Measurements from ENCODE around the gene NOX3. TPM values are rescaled to one million over a fixed set of nuclear protein-coding genes. Genes with fewer than 3 reads are reported as not detected.

Gene NOX3
- total and polyA plus RNA-seq, 2 donors from 2014 or later = not detected

DNA sequence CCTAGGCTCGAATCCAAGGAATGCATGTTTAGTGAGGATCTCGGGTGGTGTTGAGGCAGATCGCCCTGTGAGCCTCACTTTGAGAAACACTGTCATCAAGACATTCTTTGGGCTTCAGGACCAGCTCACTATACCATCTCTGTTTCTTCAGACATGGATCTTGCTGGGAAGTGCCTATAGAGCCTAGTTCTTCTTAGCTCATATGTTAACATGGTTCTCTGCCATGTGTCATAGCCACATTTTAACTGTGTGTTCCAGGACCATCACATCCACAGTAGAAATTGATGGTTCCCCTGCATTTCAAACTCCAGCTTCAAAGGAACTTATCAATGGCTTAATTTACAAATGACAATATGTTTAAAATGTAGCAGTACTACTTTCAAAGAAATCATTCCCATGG is 57.4 kb downstream of the NOX3 start:
- H3K27ac ChIP-seq (ENCODE audit: low read depth in 2 of 2, low read length in 2 of 2) = no peak overlapping the region

DNA sequence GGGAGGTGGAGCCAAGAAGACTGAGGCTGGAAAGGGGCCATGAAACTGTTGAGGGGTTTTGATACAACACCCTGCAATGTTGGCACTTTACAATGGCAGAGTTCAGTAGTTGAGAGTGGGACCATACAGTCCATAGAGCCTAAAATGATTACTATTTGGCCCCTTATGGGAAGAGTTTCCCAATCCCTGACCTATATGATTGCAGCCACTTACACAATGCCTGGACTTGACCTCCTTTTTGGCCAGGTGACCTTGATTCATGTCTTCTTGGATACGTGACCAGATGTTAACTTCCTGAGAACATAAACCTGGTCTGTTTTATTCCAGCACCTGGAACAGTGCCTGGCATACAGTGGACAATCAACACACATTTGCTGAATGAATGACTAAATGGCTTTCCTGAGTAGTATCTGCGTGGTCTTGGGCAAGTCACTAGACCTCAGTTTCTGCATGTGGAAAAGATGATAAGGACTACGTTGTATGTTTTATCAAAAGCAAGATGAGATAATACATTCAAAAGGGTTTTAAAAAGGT is 58.4 kb downstream of the NOX3 start:
- Histone ChIP-seq H3K9ac (ENCODE audit: low read length in 3 of 3) (no peak overlapping the region), H3K36me3 (ENCODE audit: control insufficient read depth in 2 of 3, insufficient read depth in 3 of 3, low read length in 3 of 3) (no peaks in the 10 kb centered on the region), H3K27ac (ENCODE audit: low read depth in 2 of 2, low read length in 2 of 2) (no peak overlapping the region), H3K4me1 (ENCODE audit: control insufficient read depth in 2 of 3, insufficient read depth in 2 of 3, low read depth in 1 of 3, low read length in 3 of 3) (no peaks in the 10 kb centered on the region), H3K4me3 (ENCODE audit: low read length in 3 of 3) (no peak overlapping the region), H3K9me3 (ENCODE audit: control insufficient read depth in 2 of 3, insufficient read depth in 1 of 3, low read length in 3 of 3) (no peaks in the 10 kb centered on the region), H3K27me3 (ENCODE audit: control insufficient read depth, insufficient read depth, low read length) (no peaks in the 10 kb centered on the region)
- TF ChIP-seq, protein P1, sequence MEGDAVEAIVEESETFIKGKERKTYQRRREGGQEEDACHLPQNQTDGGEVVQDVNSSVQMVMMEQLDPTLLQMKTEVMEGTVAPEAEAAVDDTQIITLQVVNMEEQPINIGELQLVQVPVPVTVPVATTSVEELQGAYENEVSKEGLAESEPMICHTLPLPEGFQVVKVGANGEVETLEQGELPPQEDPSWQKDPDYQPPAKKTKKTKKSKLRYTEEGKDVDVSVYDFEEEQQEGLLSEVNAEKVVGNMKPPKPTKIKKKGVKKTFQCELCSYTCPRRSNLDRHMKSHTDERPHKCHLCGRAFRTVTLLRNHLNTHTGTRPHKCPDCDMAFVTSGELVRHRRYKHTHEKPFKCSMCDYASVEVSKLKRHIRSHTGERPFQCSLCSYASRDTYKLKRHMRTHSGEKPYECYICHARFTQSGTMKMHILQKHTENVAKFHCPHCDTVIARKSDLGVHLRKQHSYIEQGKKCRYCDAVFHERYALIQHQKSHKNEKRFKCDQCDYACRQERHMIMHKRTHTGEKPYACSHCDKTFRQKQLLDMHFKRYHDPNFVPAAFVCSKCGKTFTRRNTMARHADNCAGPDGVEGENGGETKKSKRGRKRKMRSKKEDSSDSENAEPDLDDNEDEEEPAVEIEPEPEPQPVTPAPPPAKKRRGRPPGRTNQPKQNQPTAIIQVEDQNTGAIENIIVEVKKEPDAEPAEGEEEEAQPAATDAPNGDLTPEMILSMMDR (IDR thresholded peaks at IDR 0.05; ENCODE audit: borderline replicate concordance, extremely low read depth, insufficient read depth) = no peak
- intact Hi-C loops (cut with DNase I) = no loop called here
- FAIRE-seq (no peak), DNase-seq (no peak)

More for the DNA sequence above, 57.4 kb downstream of the NOX3 start:
- H3K9ac ChIP-seq (ENCODE audit: low read length in 3 of 3) = no peak overlapping the region
- FAIRE-seq = no peak
- H3K36me3 ChIP-seq (ENCODE audit: control insufficient read depth in 2 of 3, insufficient read depth in 3 of 3, low read length in 3 of 3) = no peaks in the 10 kb centered on the region
- H3K4me3 ChIP-seq (ENCODE audit: low read length in 3 of 3) = no peak overlapping the region
- no peaks in the 10 kb centered on the region for H3K27me3 ChIP-seq (ENCODE audit: control insufficient read depth, insufficient read depth, low read length)
- intact Hi-C loops (cut with DNase I) = no loop called here
- H3K4me1 ChIP-seq (ENCODE audit: control insufficient read depth in 2 of 3, insufficient read depth in 2 of 3, low read depth in 1 of 3, low read length in 3 of 3) = no peaks in the 10 kb centered on the region
- no peaks in the 10 kb centered on the region for H3K9me3 ChIP-seq (ENCODE audit: control insufficient read depth in 2 of 3, insufficient read depth in 1 of 3, low read length in 3 of 3)
- TF ChIP-seq, protein P1 (IDR thresholded peaks at IDR 0.05; ENCODE audit: borderline replicate concordance, extremely low read depth, insufficient read depth) = no peak
- DNase-seq = no peak

DNA sequence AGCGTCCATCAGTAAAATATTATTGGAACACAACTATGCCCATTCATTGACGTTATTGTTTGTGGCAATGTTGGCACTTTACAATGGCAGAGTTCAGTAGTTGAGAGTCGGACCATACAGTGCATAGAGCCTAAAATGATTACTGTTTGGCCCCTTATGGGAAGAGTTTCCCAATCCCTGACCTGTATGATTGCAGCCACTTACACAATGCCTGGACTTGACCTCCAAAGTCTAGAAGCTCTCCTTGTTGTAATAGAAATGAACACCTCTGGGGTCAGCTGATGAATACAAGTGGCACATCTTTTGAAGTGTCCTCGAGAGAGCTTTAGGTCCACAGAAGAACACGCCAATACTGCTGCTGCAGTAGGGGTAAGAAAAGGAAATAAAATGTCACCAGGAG is 59.0 kb downstream of the NOX3 start:
- no peak for FAIRE-seq
- Histone ChIP-seq H3K36me3 (ENCODE audit: control insufficient read depth in 2 of 3, insufficient read depth in 3 of 3, low read length in 3 of 3) (no peaks in the 10 kb centered on the region), H3K27ac (ENCODE audit: low read depth in 2 of 2, low read length in 2 of 2) (no peak overlapping the region), H3K9me3 (ENCODE audit: control insufficient read depth in 2 of 3, insufficient read depth in 1 of 3, low read length in 3 of 3) (no peaks in the 10 kb centered on the region), H3K27me3 (ENCODE audit: control insufficient read depth, insufficient read depth, low read length) (no peaks in the 10 kb centered on the region), H3K4me3 (ENCODE audit: low read length in 3 of 3) (no peak overlapping the region), H3K4me1 (ENCODE audit: control insufficient read depth in 2 of 3, insufficient read depth in 2 of 3, low read depth in 1 of 3, low read length in 3 of 3) (no peaks in the 10 kb centered on the region), H3K9ac (ENCODE audit: low read length in 3 of 3) (no peak overlapping the region)
- TF ChIP-seq, protein P1 (IDR thresholded peaks at IDR 0.05; ENCODE audit: borderline replicate concordance, extremely low read depth, insufficient read depth) = no peak
- intact Hi-C loops (cut with DNase I) = no loop called here
- no peak for DNase-seq

DNA sequence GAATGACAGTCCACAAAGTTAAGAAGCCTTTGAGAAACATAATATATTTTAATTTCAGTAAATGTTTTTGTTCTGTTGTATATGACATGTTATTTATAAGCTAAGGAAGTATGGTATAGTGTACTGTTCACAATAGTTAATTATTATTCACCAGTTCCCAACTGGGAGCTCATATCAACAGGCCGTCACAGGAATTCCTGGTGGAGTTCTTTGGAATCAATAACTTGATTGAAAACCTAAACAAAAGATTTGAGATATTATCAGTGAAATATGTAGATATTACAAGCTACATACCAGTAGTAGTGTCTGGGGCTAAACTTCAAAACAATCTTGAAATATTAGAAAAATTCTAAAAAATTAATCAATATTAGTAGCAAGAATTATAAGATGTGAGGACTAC is 60.3 kb downstream of the NOX3 start:
- no peak for FAIRE-seq
- TF ChIP-seq, protein P1 (IDR thresholded peaks at IDR 0.05; ENCODE audit: borderline replicate concordance, extremely low read depth, insufficient read depth) = no peak
- Histone ChIP-seq H3K27me3 (ENCODE audit: control insufficient read depth, insufficient read depth, low read length) (no peaks in the 10 kb centered on the region), H3K36me3 (ENCODE audit: control insufficient read depth in 2 of 3, insufficient read depth in 3 of 3, low read length in 3 of 3) (no peaks in the 10 kb centered on the region), H3K4me1 (ENCODE audit: control insufficient read depth in 2 of 3, insufficient read depth in 2 of 3, low read depth in 1 of 3, low read length in 3 of 3) (no peaks in the 10 kb centered on the region), H3K4me3 (ENCODE audit: low read length in 3 of 3) (no peak overlapping the region), H3K27ac (ENCODE audit: low read depth in 2 of 2, low read length in 2 of 2) (no peak overlapping the region), H3K9ac (ENCODE audit: low read length in 3 of 3) (no peak overlapping the region), H3K9me3 (ENCODE audit: control insufficient read depth in 2 of 3, insufficient read depth in 1 of 3, low read length in 3 of 3) (no peaks in the 10 kb centered on the region)
- DNase-seq = no peak
- intact Hi-C loops (cut with DNase I) = no loop called here
